ENCODE data around the gene TNFAIP2.
A peak's percentile ranks its signal among the peaks of the same experiment; 100 is the strongest.
"Not testable (repeated sequence)": the region's sequence is repeated elsewhere in the genome, so short reads cannot be mapped to it uniquely, and the experiment has no call there.

Gene TNFAIP2

GRCh38 chr14:103135333-103136260 is 12.3 kb downstream of the TNFAIP2 start:
- no peak for DNase-seq

- peak; percentile 60 for DNase-seq
These were observed 13.4 kb downstream of the TNFAIP2 start for GRCh38 chr14:103136388-103137271.

- no peak for DNase-seq
These were observed 14.5 kb downstream of the TNFAIP2 start for GRCh38 chr14:103137689-103138300.

GRCh38 chr14:103138301-103139131 is 15.3 kb downstream of the TNFAIP2 start:
- no peak for DNase-seq

- DNase-seq, result no peak
These were observed 16.1 kb downstream of the TNFAIP2 start for GRCh38 chr14:103139132-103140025.

GRCh38 chr14:103140316-103141109 is 17.3 kb downstream of the TNFAIP2 start:
- no peak for DNase-seq

GRCh38 chr14:103141117-103141796 is 18.0 kb downstream of the TNFAIP2 start:
- DNase-seq, result no peak

GRCh38 chr14:103142026-103142425 is 18.8 kb downstream of the TNFAIP2 start:
- no peak for DNase-seq

- DNase-seq, result no peak
These were observed 19.6 kb downstream of the TNFAIP2 start for GRCh38 chr14:103142721-103143302.

- DNase-seq, result no peak
These were observed 20.2 kb downstream of the TNFAIP2 start for GRCh38 chr14:103143506-103143905.

GRCh38 chr14:103144085-103144484 is 20.8 kb downstream of the TNFAIP2 start:
- DNase-seq, result peak; percentile 70

GRCh38 chr14:103146141-103146709 is 23.0 kb downstream of the TNFAIP2 start:
- DNase-seq, result no peak

- no peak for DNase-seq
These were observed 26.3 kb downstream of the TNFAIP2 start for GRCh38 chr14:103149351-103150237.

- no peak for DNase-seq
These were observed 28.1 kb downstream of the TNFAIP2 start for GRCh38 chr14:103151270-103151945.

GRCh38 chr14:103155010-103155409 is 31.7 kb downstream of the TNFAIP2 start:
- DNase-seq, result no peak

GRCh38 chr14:103155416-103155815 is 32.2 kb downstream of the TNFAIP2 start:
- DNase-seq, result not testable (repeated sequence)

GRCh38 chr14:103155826-103156394 is 32.6 kb downstream of the TNFAIP2 start:
- DNase-seq, result no peak
